Hepatocyte (in vitro differentiated cells): ENCODE results near the gene FOXK1. TPM values are rescaled to one million over a fixed set of nuclear protein-coding genes. Genes with fewer than 3 reads are reported as not detected.
"Not testable (repeated sequence)": the region's sequence is repeated elsewhere in the genome, so short reads cannot be mapped to it uniquely, and the experiment has no call there.

Experiments used
- DNase-seq: peaks from one replicate; pipeline ENCODE4 v3.0.0-alpha.2; 2016; ENCODE audit warnings: low spot score
- H2AFZ ChIP-seq: fragments of 200-600 bp; sonication (generic); 2 replicates; pipeline ENCODE4 v1.6.0; 2016; ENCODE audit warnings: antibody characterized with exemption, mild to moderate bottlenecking
- H3K27ac ChIP-seq: fragments of 200-600 bp; sonication (generic); 2 replicates; pipeline ENCODE4 v1.5.1; 2016; ENCODE audit warnings: mild to moderate bottlenecking
- H3K27me3 ChIP-seq: fragments of 200-600 bp; sonication (generic); 2 replicates; pipeline ENCODE4 v1.6.1; 2016
- H3K36me3 ChIP-seq: fragments of 200-600 bp; sonication (generic); replicated peaks from 2 replicates; pipeline ENCODE4 v1.5.1; 2016; ENCODE audit warnings: low read depth; ENCODE audit not compliant: insufficient read depth
- H3K4me1 ChIP-seq: fragments of 200-600 bp; sonication (generic); 2 replicates; pipeline ENCODE4 v1.5.1; 2016; ENCODE audit warnings: mild to moderate bottlenecking, moderate library complexity; ENCODE audit not compliant: insufficient read depth
- H3K4me2 ChIP-seq: fragments of 200-600 bp; sonication (generic); 2 replicates; pipeline ENCODE4 v1.6.0; 2016
- H3K4me3 ChIP-seq: fragments of 200-600 bp; sonication (generic); 2 replicates; pipeline ENCODE4 v1.5.1; 2016; ENCODE audit warnings: mild to moderate bottlenecking
- H3K79me2 ChIP-seq: fragments of 200-600 bp; sonication (generic); 2 replicates; pipeline ENCODE4 v1.6.0; 2017; ENCODE audit warnings: mild to moderate bottlenecking
- H3K9me2 ChIP-seq: fragments of 200-600 bp; sonication (generic); replicated peaks from 2 replicates; pipeline ENCODE4 v1.6.0; 2017; ENCODE audit warnings: mild to moderate bottlenecking; ENCODE audit not compliant: insufficient read depth
- H3K9me3 ChIP-seq: fragments of 200-600 bp; sonication (generic); 2 replicates; pipeline ENCODE4 v1.5.1; 2016; ENCODE audit warnings: low read depth, mild to moderate bottlenecking
- H4K20me1 ChIP-seq: fragments of 200-600 bp; sonication (generic); 2 replicates; pipeline ENCODE4 v1.6.0; 2016; ENCODE audit warnings: mild to moderate bottlenecking; ENCODE audit not compliant: insufficient read depth, poor library complexity, severe bottlenecking
- EZH2 ChIP-seq: fragments of 200-600 bp; sonication (generic); IDR thresholded peaks from 2 replicates; pipeline ENCODE4 v1.6.1; 2016; ENCODE audit warnings: antibody characterized with exemption, mild to moderate bottlenecking, borderline replicate concordance
- EZH2phosphoT487 ChIP-seq: fragments of 200-600 bp; sonication (generic); IDR thresholded peaks from one replicate; pipeline ENCODE4 v1.6.1; 2018; ENCODE audit warnings: antibody characterized with exemption, mild to moderate bottlenecking, low read depth, moderate library complexity; ENCODE audit not compliant: unreplicated experiment, severe bottlenecking
- WGBS: methylation state at CpG from one replicate; pipeline ENCODE4 v1.1.6; 2016; ENCODE audit warnings: low lambda C conversion rate; ENCODE audit errors: missing lambda C conversion rate; 5-methylcytosine and 5-hydroxymethylcytosine counted together
- polyA plus RNA-seq: library from polyadenylated mRNA; unstranded; fragments of >200 nt; fragmentation: Nextera tagmentation; extraction: Ambion mirVana; gene quantifications from 2 replicates; pipeline ENCODE4 v1.2.1, GENCODE V29; 2016
- total RNA-seq: library from RNA; depleted of rRNA; stranded (reverse); fragments of >200 nt; gene quantifications from 2 replicates; pipeline ENCODE4 v1.2.3, GENCODE V29; 2014
- TF ChIP-seq, protein P1 (sequence below): fragments of 200-600 bp; sonication (generic); IDR thresholded peaks from 2 replicates; pipeline ENCODE4 v1.5.1; 2016; ENCODE audit warnings: antibody characterized with exemption, mild to moderate bottlenecking; ENCODE audit not compliant: poor library complexity

FOXK1 gene
- total and polyA plus RNA-seq, 2 experiments from 2014 or later: 8.3 to 17.8 TPM

DNA sequence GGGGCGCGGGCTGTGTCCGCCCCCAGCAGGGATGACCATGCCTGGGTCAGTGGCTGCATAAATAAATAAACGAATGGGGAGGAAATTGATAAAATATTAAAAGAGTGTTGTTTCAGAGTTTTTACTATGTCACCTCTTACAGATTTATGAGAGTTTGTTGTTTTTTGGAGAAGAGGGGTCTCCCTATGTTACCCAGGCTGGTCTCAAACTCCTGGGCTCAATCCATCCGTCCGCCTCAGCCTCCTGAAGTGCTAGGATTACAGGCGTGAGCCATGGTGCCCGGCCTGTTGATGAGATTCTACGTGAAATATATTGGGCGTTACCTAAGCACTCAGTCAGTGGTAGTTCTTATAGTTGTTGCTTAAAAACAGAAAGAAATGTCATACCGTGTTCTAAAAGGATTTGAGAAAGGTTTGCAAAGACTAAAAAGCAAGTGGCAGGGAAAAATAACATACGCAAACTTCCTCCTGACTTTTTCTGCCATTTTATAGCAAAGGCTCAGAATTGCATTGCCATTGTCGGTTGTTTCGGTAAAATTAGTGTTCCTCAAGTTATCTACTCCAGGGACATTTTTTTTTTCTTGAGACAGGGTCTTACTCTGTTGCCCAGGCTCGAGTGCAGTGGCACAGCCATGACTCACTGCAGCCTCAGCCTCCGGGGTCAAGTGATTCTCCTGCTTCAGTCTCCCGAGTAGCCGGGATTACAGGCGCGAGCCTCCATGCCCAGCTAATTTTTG, 39.5 kb upstream of the FOXK1 start:
- H4K20me1 ChIP-seq: no peaks in the 10 kb centered on the region
- TF ChIP-seq, protein P1, sequence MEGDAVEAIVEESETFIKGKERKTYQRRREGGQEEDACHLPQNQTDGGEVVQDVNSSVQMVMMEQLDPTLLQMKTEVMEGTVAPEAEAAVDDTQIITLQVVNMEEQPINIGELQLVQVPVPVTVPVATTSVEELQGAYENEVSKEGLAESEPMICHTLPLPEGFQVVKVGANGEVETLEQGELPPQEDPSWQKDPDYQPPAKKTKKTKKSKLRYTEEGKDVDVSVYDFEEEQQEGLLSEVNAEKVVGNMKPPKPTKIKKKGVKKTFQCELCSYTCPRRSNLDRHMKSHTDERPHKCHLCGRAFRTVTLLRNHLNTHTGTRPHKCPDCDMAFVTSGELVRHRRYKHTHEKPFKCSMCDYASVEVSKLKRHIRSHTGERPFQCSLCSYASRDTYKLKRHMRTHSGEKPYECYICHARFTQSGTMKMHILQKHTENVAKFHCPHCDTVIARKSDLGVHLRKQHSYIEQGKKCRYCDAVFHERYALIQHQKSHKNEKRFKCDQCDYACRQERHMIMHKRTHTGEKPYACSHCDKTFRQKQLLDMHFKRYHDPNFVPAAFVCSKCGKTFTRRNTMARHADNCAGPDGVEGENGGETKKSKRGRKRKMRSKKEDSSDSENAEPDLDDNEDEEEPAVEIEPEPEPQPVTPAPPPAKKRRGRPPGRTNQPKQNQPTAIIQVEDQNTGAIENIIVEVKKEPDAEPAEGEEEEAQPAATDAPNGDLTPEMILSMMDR: no peak
- TF ChIP-seq EZH2phosphoT487 (no peak), EZH2 (no peak)
- H3K36me3 ChIP-seq: no peaks in the 10 kb centered on the region
- H3K9me2 ChIP-seq: no peaks in the 10 kb centered on the region
- H3K79me2 ChIP-seq: peaks cover 2% of the 10 kb centered on the region
- peak overlapping the region; percentile 95 for H3K4me2 ChIP-seq
- H3K9me3 ChIP-seq: no peaks in the 10 kb centered on the region
- H2AFZ ChIP-seq: peak overlapping the region; percentile 100
- H3K4me3 ChIP-seq: peak overlapping the region; percentile 99
- peak overlapping the region; percentile 92 for H3K27ac ChIP-seq
- WGBS: 79% methylated on average over 20 of the region's 20 CpGs
- peaks cover 12% of the 10 kb centered on the region for H3K4me1 ChIP-seq
- H3K27me3 ChIP-seq: no peaks in the 10 kb centered on the region
- no peak for DNase-seq

DNA sequence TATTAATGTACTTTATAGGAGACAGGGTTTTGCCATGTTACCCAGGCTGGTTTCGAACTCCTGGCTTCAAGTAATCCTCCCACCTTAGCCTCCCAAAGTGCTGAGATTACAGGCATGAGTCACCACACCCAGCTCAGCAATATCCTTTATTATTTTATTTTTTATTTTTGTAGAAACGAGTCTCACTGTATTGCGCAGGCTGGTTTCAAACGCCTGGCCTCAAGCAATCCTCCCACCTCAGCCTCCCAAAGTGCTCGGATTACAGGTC, 39.0 kb upstream of the FOXK1 start:
- not testable (repeated sequence) for H3K27me3 ChIP-seq, H2AFZ ChIP-seq, H3K4me3 ChIP-seq, DNase-seq, H3K36me3 ChIP-seq, H3K27ac ChIP-seq, H3K9me2 ChIP-seq, H3K79me2 ChIP-seq, H3K4me2 ChIP-seq, H4K20me1 ChIP-seq, H3K9me3 ChIP-seq
- H3K4me1 ChIP-seq: peaks cover 12% of the 10 kb centered on the region
- 93% methylated on average over 5 of the region's 5 CpGs for WGBS

DNA sequence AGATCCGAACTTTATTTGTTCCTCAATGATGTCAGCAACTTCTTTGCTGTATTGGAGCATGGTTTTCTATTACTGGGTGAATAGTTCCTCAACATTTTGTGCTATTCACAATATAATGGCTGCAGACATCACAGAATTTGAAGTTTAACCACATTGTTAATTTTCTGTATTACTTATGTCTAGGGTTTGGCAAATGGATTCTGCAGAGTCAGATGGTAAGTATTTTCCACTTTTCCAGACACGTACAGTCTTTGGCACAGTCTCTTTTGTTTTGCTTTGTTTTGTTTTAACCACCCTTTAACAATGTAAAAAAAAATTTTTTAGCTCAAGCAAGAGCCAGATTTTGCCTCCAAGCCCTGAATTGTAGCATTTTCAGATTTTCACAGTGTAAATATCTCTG, 36.8 kb upstream of the FOXK1 start:
- no peak overlapping the region for H2AFZ ChIP-seq
- no peaks in the 10 kb centered on the region for H3K9me2 ChIP-seq
- peak overlapping the region; percentile 15 for H3K27ac ChIP-seq
- no peaks in the 10 kb centered on the region for H3K36me3 ChIP-seq
- H3K9me3 ChIP-seq: no peaks in the 10 kb centered on the region
- no peaks in the 10 kb centered on the region for H3K27me3 ChIP-seq
- H3K4me2 ChIP-seq: no peak overlapping the region
- H3K79me2 ChIP-seq: peaks cover 2% of the 10 kb centered on the region
- H3K4me1 ChIP-seq: peaks cover 13% of the 10 kb centered on the region
- TF ChIP-seq EZH2 (no peak), EZH2phosphoT487 (no peak)
- TF ChIP-seq, protein P1: no peak
- no peak for DNase-seq
- 77% methylated on average over 2 of the region's 2 CpGs for WGBS
- H3K4me3 ChIP-seq: no peak overlapping the region
- H4K20me1 ChIP-seq: no peaks in the 10 kb centered on the region

DNA sequence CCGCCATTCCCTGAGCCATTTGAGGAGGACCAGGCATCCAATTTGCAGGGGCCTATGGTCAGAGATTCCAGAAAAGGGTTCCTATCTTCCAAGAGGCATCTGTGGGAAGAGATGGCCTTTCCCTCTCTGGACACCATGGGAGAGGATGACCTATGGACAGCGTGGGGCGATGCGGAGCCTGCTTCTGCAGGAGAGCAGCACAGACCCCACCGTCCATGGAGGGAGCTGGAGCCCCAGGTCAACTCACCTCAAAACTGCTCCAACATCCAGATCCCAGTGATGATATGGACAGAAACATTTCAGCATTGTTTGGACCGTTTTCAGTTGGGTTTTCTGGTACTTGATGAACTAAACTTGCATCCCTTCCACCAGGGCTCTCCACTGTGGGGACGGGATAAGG, 34.0 kb upstream of the FOXK1 start:
- Histone ChIP-seq H3K27me3 (no peaks in the 10 kb centered on the region), H3K9me2 (no peaks in the 10 kb centered on the region), H2AFZ (no peak overlapping the region), H3K4me1 (peaks cover 18% of the 10 kb centered on the region), H3K4me3 (no peak overlapping the region), H3K79me2 (no peaks in the 10 kb centered on the region), H3K4me2 (no peak overlapping the region), H3K9me3 (no peaks in the 10 kb centered on the region), H3K27ac (no peak overlapping the region), H4K20me1 (no peaks in the 10 kb centered on the region), H3K36me3 (no peaks in the 10 kb centered on the region)
- TF ChIP-seq EZH2 (no peak), EZH2phosphoT487 (no peak)
- TF ChIP-seq, protein P1: no peak
- no peak for DNase-seq
- 88% methylated on average over 7 of the region's 7 CpGs for WGBS
